Cardiac fibroblast (primary cell): ENCODE measurements around the gene TMSB15C.
A peak's percentile ranks its signal among the peaks of the same experiment; 100 is the strongest.

Experiments used
- DNase-seq, 2 donors: peaks; one replicate each; pipeline versions ENCODE4 v3.0.0 to v3.0.0-alpha.2; 2010; ENCODE audit warnings: low read depth in 2 of 2
- H3K4me3 ChIP-seq, 2 donors: replicated peaks in 1 of 2; 1 replicate in 1 of 2; 2 replicates in 1 of 2; pipeline ENCODE4 v1.5.1; 2011; ENCODE audit warnings: low read depth in 2 of 2, low read length in 2 of 2, mild to moderate bottlenecking in 2 of 2, moderate library complexity in 1 of 2
- CTCF ChIP-seq: IDR thresholded peaks from one replicate; pipeline ENCODE4 v1.5.1; 2011; ENCODE audit warnings: low read depth, mild to moderate bottlenecking, low read length, inconsistent platforms

TMSB15C gene

GRCh38 chrX:104108955-104109354, 32.9 kb upstream of the TMSB15C start:
- no peak for DNase-seq
- TF ChIP-seq CTCF: no peak
- no peak overlapping the region for H3K4me3 ChIP-seq

- no peak for DNase-seq
- TF ChIP-seq CTCF: no peak
- H3K4me3 ChIP-seq: no peak overlapping the region
Observed at GRCh38 chrX:104105330-104106262, 29.6 kb upstream of the TMSB15C start.

GRCh38 chrX:104104676-104105075, 28.6 kb upstream of the TMSB15C start:
- no peak for TF ChIP-seq CTCF
- no peak for DNase-seq

GRCh38 chrX:104098919-104099318, 22.9 kb upstream of the TMSB15C start:
- DNase-seq: no peak
- TF ChIP-seq CTCF: peak; percentile 1
- H3K4me3 ChIP-seq: no peak overlapping the region

More at GRCh38 chrX:104104676-104105075, 28.6 kb upstream of the TMSB15C start:
- no peak overlapping the region for H3K4me3 ChIP-seq

GRCh38 chrX:104098151-104098808, 22.2 kb upstream of the TMSB15C start:
- TF ChIP-seq CTCF: peak; percentile 47
- peak; percentile 77 to 86 for DNase-seq

GRCh38 chrX:104085919-104086318, 9.9 kb upstream of the TMSB15C start:
- no peak for TF ChIP-seq CTCF
- no peak overlapping the region for H3K4me3 ChIP-seq
- no peak for DNase-seq

More at GRCh38 chrX:104098151-104098808, 22.2 kb upstream of the TMSB15C start:
- no peak overlapping the region for H3K4me3 ChIP-seq
